Loucy (cell line): ENCODE data around the gene BGN.

ENCODE experiments used
- EZH2phosphoT487 ChIP-seq: fragments of 200-600 bp; IDR thresholded peaks from 2 replicates; pipeline ENCODE4 v1.6.1; 2018; ENCODE audit warnings: antibody characterized with exemption, mild to moderate bottlenecking, moderate library complexity, borderline replicate concordance
- TF ChIP-seq, protein P1 (sequence below): fragments of 200-600 bp; sonication (generic); conservative IDR thresholded peaks from 2 replicates; pipeline ENCODE4 v1.5.1; 2014; ENCODE audit warnings: mild to moderate bottlenecking, antibody characterized with exemption, low read length

DNA sequence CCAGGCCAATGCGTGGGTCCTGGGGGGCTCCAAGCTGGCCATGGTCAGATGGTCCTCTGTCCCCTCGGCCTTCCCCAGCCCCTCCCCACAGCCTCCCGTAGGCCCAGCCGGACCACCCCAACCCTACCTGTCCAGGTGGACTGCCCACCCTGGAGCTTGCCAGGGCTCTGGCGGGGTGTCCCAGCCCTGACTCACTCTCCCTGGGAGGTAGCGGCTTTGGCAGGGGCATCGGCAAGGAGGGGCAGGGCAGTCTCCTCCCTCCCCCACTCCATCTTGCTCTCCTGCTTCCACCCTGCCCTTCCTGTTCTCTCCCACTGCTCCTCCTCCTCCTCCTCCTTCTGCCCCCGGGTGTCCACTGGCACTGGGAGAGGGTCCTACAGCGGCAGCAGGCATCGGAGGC is 7.4 kb downstream of the BGN start:
- TF ChIP-seq, protein P1, sequence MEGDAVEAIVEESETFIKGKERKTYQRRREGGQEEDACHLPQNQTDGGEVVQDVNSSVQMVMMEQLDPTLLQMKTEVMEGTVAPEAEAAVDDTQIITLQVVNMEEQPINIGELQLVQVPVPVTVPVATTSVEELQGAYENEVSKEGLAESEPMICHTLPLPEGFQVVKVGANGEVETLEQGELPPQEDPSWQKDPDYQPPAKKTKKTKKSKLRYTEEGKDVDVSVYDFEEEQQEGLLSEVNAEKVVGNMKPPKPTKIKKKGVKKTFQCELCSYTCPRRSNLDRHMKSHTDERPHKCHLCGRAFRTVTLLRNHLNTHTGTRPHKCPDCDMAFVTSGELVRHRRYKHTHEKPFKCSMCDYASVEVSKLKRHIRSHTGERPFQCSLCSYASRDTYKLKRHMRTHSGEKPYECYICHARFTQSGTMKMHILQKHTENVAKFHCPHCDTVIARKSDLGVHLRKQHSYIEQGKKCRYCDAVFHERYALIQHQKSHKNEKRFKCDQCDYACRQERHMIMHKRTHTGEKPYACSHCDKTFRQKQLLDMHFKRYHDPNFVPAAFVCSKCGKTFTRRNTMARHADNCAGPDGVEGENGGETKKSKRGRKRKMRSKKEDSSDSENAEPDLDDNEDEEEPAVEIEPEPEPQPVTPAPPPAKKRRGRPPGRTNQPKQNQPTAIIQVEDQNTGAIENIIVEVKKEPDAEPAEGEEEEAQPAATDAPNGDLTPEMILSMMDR = no peak
- TF ChIP-seq EZH2phosphoT487 = no peak
